GM19463 (cell line): ENCODE measurements around the gene EEA1.
A peak's percentile ranks its signal among the peaks of the same experiment; 100 is the strongest.
"Not testable (repeated sequence)": the region's sequence is repeated elsewhere in the genome, so short reads cannot be mapped to it uniquely, and the experiment has no call there.

Experiments
- ATAC-seq: cut with Tn5 transposase; IDR thresholded peaks from one replicate; pipeline ENCODE4 v1.9.1; 2021; ENCODE audit warnings: mild to moderate bottlenecking, moderate library complexity; ENCODE audit not compliant: unreplicated experiment

EEA1 gene

DNA sequence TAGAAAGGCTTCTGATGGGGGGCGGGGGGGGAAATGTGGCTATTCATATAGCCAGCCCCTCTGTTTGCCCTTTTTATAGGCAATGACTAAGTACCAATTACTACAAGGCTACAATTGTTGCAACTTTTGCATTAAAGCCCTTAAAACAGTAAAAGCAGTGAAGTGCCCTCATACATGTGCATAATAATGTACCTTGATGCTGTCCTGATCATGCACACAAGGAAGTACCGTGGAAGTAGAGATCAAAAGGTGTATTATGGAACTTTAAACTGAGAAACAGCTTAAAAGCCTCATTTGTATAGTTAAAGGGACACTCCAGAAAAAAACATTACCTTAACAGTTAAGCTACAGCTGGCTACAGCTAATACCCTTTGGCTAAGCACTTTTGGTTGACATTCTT lies 114.5 kb downstream of the EEA1 start:
- no peak for ATAC-seq

DNA sequence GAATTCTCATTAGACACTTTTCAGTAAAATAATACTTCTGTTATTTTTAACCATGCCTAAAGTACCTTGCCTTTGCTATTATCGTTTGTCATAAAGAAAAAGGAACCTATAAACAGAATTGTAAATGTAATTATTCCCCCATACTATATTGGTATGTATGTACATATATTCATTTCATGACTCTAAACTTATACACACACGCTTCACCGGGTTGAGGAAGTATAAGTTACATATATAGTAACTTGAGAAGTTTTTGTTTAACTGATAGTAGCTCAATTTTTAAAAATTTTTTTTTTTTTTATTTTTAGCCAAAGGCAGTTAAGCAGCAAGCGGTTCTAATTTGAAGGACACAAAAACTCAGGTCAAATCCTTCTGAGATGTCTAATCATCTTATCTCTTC lies 118.7 kb downstream of the EEA1 start:
- ATAC-seq = no peak

DNA sequence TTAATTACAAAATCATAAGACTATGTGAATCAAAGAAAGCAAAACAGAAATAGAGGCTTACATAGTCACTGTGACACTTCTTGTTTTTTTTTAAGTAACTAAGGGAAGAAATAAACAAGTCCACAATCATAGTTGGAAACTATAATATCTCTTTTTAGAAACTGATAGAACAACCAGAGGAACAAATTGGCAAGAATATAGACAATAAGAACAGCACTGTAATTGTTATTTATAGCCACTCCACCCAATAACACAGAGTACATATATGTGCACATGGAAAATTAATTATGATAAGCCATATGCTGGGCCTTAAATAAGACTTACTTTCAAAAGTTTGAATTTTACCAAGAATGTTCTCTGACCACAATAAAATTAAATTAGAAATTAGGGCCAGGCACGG lies 125.2 kb downstream of the EEA1 start:
- no peak for ATAC-seq

DNA sequence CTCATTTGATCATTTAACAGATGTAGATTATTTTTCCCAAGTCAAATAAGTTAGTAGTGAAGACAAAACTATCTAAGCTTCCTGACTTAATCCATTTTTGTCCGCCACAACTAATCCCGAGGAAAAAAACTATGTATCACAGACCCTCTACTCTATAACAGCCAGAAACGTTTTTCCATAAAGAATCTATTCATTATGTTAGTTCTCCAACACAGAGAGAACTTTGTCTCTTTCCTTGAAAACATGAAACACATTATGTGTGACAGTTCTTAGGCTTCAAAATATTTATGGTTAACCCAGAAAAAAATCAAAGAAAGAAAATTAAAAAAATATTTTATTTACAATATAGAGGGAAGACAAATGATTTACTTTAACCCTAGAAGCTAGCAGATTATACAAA lies 126.2 kb downstream of the EEA1 start:
- ATAC-seq = no peak

DNA sequence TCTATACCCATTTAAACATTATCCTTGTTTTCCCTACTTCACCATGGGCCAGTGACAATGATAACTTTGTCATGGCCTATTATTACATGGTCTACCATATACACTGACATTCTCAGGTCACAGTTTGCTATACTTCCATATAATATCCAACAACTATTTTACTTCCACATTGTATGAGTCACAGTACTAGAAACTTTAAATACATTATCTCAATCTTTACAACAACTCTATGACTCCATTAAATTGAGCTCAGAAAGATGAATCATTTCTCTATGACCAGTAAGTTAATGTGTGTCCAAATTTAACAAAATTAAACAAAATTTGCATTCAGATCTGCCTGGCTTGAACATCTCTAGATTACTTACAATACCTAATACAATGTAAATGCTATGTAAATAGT lies 132.4 kb downstream of the EEA1 start:
- ATAC-seq = no peak

DNA sequence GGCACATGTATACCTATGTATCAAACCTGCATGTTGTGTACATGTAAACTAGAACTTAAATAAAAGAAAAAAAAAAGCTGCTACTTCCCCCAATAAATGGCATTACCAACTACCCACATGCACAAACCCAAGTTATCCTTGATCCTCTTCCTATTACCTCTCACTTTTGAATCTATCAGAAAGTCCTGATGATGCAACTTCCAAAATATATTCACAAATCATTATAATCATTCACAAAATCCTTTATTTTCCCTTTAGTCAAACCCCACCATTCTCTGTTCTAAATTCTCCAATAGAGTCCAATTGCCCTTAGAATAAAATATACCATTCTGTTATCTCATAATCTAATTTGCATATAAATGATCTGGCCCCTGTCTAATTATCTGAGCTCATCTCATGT lies 134.3 kb downstream of the EEA1 start:
- no peak for ATAC-seq

DNA sequence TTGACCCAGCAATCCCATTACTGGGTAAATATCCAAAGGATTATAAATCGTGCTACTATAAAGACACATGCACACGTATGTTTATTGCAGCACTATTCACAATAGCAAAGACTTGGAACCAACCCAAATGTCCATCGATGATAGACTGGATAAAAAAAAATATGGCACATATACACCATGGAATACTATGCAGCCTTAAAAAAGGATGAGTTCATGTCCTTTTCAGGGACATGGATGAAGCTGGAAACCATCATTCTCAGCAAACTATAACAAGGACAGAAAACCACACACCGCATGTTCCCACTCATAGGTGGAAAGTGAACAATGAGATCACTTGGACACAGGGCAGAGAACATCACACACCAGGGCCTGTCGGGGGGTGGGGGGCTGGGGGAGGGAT lies 134.7 kb downstream of the EEA1 start:
- not testable (repeated sequence) for ATAC-seq

DNA sequence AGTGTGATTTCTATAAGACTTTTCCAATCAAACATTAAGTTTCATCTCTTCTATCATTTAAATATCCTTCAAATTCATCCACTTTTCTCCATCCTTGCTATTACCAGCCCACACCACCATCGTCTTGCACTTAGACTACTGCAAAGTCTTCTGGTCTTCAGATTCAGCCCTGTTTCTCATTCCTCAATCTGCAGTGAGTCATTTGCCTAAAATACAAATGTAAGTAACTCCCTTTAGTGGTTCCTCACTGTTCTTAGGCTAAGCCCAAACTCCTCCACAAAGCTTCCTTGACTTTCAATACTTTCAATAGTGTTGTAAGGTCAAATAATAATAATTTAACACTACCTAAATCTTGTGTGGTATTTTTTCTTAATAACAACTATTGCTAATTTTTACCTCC lies 143.1 kb downstream of the EEA1 start:
- ATAC-seq = no peak

DNA sequence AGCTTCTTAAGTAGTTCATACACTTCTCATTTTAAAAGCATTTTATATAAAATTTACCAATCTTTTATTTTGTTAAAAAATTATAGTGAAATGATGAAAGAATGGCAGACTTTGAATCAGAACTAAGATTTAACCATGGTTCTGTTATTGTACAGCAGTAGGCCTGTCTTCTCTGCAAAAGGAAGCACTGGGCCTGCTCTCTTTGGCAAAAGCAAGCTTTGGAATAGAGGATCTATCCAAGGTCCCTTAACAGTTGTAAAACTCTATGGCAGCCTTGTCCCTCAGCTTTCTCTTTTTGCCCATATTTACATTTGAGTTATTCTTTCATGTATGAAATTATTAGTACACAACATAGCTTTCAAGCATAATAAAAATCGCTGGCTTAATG lies 143.5 kb downstream of the EEA1 start:
- ATAC-seq = no peak

DNA sequence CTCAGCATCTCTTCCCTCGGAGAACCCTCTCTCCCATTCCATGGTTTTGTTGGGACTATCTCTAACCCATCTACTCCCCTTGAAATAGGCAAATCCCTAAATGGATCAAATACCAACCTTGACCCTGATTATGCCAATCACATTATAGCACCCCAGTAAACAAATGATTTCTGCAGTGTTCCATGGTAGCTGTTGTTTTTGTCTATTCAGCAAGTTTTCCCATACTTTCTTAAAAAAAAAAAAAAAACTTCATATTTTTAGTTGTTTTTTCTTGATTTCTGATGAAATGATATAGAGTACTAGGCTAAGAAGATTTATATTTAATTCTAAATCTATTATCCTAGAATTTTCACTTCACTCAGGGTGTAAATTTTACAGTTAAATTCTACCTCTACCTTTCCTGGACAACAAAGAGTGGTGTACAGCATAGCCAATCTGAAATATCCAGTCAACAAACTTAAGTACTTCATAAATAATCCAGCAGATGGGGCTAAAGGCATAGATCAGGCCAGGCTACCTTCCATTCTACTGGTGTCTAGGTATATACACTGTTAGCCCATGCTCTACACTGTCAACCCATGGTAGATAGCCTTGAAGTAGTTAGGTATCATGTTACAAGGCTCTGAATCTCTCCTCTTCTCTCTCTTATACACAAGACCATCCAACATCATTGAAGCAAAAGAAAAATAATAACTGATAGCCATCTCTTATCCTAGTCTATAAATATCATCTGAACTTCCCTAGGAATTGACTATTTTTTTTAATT lies 144.1 kb downstream of the EEA1 start:
- peak; percentile 94 for ATAC-seq

DNA sequence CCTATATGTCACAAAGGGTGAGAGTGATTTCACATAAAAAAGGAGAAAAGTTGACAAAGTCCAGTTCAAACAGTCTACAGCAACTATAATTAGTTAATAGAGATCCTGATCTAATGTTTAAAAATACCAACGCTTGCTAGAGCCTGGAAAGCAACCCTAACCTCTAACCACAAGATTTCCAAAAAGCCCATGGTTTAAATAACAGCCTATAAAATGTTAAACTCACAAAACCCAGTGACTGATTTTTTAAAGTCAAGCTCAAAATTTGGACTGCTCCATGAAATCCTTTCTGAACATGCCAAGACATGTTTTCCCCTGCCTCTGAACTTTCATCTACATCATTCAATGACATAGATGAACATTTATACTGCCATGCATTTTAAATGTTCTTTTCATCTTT lies 144.7 kb downstream of the EEA1 start:
- ATAC-seq = no peak

DNA sequence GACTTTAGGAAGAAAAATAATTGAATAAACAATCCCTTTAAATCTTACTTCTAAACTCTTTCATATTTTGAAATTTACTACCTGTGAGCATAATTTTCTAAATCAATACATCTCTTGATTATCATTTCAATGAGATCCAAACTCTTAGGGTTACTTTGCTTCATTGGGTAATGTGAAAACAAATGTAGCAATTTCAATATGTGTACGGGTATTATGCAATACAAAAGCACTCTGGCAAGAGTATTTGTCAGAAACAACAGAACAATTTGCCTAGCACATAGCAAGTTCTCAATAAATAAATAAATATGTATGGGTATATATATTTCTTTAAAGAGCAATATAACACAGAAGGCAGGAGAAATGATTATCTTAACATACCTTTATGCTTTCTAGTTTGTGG lies 149.2 kb downstream of the EEA1 start:
- ATAC-seq = no peak

DNA sequence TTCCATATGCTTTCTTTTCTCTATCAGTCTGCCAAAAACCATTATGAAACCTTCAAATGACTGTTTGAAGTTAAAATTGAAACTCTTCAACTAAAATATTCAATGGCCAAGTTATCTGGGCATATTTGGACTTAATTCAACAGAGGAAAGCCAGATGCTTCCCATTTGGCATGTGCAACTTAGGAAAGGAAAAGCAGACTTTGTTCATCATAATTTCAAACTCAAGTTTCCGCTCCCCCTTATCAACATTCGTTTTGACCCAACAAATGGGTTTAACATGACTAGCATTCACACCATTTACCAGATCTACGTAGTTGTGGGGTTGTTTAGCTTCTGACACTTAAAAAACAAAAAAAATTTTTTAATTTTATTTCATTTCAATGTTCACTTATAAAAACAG lies 150.6 kb downstream of the EEA1 start:
- no peak for ATAC-seq

DNA sequence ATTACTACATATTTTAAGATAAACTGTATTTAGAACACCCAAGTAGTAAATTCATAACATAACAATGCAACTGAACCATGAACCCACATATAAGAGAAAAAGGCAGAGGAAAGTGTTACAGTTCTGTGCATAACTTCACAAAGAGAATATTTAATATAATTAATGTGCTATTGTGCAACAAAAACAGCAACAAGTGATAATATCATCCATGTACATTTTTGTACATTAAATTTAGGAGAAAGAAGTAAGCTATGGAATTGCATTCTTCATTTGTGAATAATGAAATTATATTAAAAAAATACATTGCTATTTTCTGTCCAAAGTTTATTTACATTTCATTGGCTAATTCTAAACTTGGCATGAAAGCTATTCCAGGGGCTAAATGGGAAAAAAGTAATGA lies 153.7 kb downstream of the EEA1 start:
- ATAC-seq = no peak

DNA sequence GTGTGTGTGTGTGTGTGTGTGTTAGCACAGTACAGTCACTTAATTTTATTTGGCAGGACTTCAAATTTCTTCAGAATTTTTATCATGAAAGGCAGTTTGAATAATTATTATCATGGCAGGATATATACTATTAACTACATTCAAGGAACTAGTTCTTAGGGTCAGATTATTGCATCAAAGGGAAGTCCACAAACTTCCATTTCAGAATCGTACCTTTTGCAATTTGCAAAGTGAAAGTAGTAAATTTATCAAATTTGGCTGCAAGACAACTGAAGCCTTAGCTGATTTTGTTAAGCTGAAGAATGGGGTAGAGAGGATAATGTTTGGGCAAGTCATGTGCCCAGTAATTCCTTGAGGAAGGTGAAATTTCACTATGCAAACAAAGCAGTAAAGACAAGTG lies 158.1 kb downstream of the EEA1 start:
- no peak for ATAC-seq

DNA sequence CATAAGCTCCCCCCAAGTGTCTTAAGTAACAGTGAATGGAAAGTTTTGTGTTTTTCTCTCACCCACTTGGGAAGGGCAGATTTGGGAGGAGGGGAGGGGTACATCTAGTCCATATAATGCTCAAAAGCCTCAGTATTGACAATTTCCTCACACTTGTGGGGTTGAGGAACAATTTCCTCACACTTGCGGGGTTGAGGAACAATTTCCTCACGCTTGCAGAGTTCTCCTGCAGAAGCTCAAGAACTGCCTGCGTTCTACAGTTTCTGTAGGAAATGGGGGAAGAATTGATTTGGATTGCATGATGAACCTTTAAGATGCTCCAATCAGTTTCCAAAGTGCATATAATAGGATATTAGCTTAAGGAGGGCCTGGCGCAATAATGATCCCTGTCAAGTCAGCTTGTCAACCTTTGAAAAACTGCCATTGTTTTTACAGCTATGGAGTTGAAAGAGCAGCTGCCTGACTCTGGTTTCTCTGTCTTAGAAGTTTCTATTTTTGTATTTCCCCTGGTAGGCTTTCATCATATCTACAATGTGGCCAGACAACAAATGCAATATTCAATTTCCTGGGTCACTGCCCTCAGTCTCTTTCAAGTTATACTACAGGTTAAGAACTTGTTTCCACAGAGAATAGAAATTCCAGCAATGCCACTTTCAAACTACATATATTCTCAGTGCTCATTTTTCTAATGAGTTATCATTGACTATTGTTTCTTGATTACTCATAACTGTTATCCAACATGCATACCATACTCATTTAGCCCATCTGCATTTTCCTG lies 159.8 kb downstream of the EEA1 start:
- ATAC-seq = peak; percentile 85

DNA sequence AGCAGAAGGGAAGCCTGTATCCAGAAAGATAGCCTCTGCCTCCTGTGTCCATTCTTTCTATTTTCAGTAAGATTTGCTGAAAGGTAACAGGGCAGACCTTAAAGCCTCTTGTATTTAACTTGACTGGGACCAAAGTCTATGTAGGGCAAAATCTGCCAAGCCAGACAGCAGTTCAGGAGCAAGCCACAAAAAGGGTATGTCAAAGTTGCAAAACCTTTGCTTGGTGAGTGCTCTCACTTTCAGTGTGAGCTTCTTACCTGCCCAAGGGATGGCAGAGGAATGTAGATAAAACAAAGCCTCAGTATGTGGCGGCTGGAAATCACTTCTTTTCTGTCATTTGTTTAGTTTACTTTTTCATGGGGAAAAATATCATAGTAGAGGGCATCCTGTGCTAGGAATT lies 163.2 kb downstream of the EEA1 start:
- ATAC-seq = no peak

DNA sequence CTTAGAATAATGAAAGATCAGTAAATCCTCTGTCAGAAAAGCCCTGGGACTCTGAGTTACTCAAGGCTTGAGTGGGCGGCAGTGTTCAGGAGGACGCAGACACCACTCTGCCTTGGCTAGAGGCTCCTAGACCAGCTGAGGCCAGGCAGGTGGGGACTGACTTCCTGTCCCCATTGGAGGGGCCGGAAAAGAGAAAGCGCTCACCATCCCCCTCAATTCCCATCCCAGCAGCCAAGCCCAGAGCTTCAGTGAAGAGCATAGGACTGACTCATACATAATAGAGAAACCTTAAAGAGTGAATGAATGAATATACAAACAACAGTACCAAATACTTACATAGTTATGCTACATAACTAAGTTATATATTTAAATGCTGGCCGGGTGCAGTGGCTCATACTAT lies 164.3 kb downstream of the EEA1 start:
- no peak for ATAC-seq

DNA sequence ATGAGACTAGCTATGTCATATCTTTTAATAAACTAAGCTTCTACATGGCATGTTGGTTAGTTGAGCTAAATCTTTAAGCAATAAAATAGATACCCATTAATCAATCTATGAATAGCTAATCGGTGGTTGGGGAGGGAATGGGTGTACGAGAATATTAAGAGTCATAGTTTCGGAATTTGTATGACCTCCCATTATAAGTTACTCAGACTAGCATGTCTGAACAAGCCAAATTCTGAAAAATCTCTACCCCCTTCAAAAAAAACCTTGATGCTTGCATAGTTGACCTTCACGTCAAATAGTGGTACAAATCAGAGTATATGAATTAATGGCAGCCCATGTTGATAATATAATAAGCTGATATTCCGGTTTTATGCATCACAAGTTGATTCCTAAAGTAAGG lies 166.3 kb downstream of the EEA1 start:
- ATAC-seq = no peak

DNA sequence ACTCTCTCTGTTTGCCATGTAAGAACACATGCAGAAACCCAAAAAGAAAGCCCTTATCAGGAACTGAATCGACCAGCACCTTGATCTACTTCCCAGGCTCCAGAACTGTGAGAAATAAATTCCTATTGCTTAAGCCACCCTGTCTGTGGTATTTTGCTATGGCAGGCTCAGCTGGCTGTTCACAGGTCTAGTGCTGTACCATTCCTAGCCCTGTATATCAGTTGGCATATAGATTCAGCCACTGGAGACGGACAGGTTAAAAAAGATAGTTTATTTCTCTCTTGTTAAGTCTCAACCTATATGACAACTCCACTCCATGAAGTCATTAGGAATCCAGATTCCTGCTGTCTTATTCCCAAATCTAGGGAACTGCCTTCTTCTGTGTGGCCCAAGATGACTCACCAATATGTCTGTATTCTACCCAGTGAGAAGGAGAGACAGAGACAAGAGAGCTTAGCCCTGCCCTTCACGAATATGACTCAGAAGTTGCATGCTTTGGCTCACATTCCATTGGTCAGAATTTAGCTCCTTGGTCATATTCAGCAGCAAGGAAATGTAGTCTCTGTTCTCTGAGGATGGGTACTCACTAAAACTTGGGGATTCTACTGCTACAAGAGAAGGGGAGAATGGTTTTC lies 169.3 kb downstream of the EEA1 start:
- no peak for ATAC-seq

DNA sequence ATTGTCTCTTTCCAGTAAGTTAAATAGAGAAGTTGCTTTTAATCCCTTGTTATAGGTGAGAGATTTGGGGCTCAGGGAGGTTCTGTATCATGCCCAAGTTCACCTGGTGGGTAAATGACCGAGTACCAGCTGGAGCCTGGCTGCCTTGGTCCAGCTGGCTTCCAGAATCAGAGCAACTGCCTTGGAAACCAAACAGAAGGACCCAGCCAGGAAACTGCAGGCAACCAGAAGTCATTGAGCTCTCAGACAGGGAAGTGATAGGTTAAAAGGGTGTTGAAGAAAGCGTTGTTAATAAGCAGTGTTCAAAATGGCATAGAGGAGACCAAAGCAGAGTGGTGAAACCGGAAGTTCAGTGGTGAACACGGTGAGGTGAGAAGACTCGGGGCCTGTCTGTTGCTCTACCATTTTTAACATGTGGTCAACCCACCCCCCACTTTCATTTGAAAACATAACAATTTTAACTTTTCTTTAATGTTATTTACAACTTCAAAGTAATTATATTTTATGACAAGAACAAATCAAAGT lies 171.4 kb downstream of the EEA1 start:
- no peak for ATAC-seq
